T-helper 17 cell (primary cell): ENCODE results near the gene BBS9. TPM values are rescaled to one million over a fixed set of nuclear protein-coding genes. Genes with fewer than 3 reads are reported as not detected.

Experiments used
- ATAC-seq: fragments of 150-1000 bp; cut with Tn5 transposase; 2 replicates; pipeline ENCODE4 v1.10.0; 2021; ENCODE audit warnings: mild to moderate bottlenecking, moderate library complexity
- DNase-seq, 3 donors: peaks; one replicate each; pipeline versions ENCODE4 v3.0.0 to v3.0.0-alpha.2; 2020 to 2021
- H3K9me3 ChIP-seq: one replicate; pipeline ENCODE4 v1.7.0; 2013; ENCODE audit warnings: low read length, mild to moderate bottlenecking; ENCODE audit not compliant: control insufficient read depth, poor library complexity, severe bottlenecking
- H3K27ac Mint-ChIP-seq: one replicate; pipeline ENCODE4 v1.8.0; 2022; ENCODE audit warnings: mild to moderate bottlenecking, moderate library complexity, mixed read lengths
- H3K27me3 Mint-ChIP-seq: one replicate; pipeline ENCODE4 v1.8.0; 2022; ENCODE audit warnings: mixed read lengths
- H3K36me3 Mint-ChIP-seq: one replicate; pipeline ENCODE4 v1.8.0; 2022; ENCODE audit warnings: low read depth, mixed read lengths
- H3K4me1 Mint-ChIP-seq: one replicate; pipeline ENCODE4 v1.8.0; 2022; ENCODE audit warnings: mild to moderate bottlenecking, mixed read lengths
- H3K4me3 Mint-ChIP-seq: one replicate; pipeline ENCODE4 v1.8.0; 2022; ENCODE audit warnings: mild to moderate bottlenecking, moderate library complexity, mixed read lengths
- total RNA-seq, 4 donors: library from RNA in 2 of 4; stranded (reverse) in 2 of 4; gene quantifications; one replicate each; pipeline ENCODE4 v1.2.3 and lab custom pipeline; 2022 to 2026

BBS9 gene
- total RNA-seq, 2 donors from 2014 or later, result 23.4 to 25.3 TPM

DNA sequence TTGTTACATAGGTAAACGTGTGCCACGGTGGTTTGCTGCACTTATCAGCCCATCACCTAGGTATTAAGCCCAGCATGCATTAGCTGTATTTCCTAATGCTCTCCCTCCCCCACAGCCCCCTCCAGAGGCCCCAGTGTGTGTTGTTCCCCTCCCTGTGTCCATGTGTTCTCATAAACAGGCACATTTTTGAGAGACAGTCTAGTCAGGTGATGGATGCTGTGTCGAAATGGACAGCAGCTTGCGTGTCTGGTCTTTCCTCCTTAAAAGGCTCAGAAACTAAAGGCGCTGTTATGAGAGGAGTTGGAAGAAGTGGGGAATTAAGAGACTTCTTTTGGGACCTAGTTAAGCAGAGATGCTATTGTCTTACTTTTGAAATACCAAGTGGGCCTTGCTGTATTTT lies 296.0 kb downstream of the BBS9 start:
- Mint-ChIP-seq H3K27ac (no peak overlapping the region), H3K4me1 (peaks cover 4% of the 10 kb centered on the region), H3K4me3 (no peak overlapping the region), H3K36me3 (no peaks in the 10 kb centered on the region), H3K27me3 (no peaks in the 10 kb centered on the region)
- no peaks in the 10 kb centered on the region for H3K9me3 ChIP-seq
- ATAC-seq (no peak), DNase-seq (no peak)

DNA sequence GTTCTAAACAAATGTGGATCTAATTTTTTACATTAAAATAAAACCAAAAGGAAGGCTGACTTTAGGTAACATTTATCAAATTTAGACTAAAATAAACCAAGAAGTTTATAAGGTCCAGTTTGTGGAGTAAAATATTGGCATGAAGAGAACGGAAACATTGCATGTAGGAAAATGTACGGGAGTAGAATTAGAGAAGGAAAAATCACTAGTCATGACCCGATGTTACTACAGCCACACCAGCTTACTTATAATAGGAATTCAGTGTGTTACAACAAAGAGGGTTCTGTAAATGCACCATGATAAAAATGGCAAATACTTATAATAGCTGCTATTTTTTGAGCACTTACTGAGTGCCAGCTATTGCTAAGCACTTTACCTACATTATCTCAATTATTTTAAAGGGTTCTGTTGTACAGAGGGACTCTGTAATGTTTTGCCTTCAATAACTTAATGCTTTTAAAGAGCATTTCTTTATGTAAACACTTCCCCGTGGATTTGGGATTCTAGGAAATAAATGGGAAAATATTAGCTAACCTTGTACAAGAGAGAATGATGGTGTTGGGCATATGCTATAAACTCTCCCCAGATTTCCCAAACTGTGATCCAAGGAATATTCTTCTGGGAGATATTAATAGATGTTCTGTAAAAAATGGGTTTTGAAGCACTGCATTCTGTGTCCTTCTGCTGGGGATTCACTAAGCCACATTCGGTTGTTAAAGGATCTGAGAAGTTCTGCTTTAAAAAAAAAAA lies 296.7 kb downstream of the BBS9 start:
- Mint-ChIP-seq H3K36me3 (no peaks in the 10 kb centered on the region), H3K4me1 (peaks cover 4% of the 10 kb centered on the region), H3K27ac (no peak overlapping the region), H3K4me3 (no peak overlapping the region), H3K27me3 (no peaks in the 10 kb centered on the region)
- ATAC-seq, result no peak
- no peak for DNase-seq
- H3K9me3 ChIP-seq, result no peaks in the 10 kb centered on the region

DNA sequence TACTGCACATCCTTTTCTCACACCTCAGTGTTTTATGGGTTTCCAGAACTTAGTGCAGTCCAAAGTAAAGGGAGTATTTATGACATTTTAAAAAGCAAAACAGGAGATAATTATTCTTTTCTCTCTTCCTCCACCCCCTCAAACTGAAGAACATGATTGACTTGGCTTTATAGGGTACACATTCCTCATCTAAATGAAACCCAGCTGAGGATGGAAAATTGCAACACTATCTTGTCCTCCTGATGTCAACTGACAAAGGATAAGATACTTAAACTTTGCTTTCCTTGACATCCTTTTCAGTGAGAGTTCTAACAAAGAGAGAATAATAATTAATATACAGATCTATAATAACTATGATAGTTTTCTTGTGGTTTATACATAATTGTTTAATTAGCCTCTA lies 299.1 kb downstream of the BBS9 start:
- ATAC-seq, result no peak
- H3K4me1 Mint-ChIP-seq, result no peaks in the 10 kb centered on the region
- no peaks in the 10 kb centered on the region for H3K9me3 ChIP-seq
- H3K36me3 Mint-ChIP-seq, result no peaks in the 10 kb centered on the region
- no peak overlapping the region for H3K27ac Mint-ChIP-seq
- H3K27me3 Mint-ChIP-seq, result no peaks in the 10 kb centered on the region
- no peak for DNase-seq
- no peak overlapping the region for H3K4me3 Mint-ChIP-seq

DNA sequence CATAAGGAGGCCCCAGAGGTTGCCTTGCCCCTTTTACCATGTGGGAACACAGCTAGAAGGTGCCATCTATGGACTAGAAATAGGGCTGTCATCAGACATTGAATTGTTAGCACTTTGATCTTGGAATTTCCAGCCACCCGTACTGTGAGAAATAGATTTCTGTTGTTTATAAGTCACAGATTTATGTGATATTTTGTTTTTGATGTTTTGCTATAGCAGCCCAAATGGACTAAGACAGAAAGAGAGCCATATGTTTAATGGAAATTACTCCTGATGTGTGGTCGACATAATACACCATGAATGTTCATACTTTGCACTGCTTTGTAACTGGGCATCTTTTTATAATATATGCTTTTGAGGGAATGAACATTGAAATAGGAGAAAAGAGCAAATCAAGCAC lies 302.2 kb downstream of the BBS9 start:
- no peaks in the 10 kb centered on the region for H3K36me3 Mint-ChIP-seq
- no peak overlapping the region for H3K27ac Mint-ChIP-seq
- H3K9me3 ChIP-seq, result no peaks in the 10 kb centered on the region
- no peak for DNase-seq
- no peak for ATAC-seq
- H3K4me3 Mint-ChIP-seq, result no peak overlapping the region
- H3K27me3 Mint-ChIP-seq, result no peaks in the 10 kb centered on the region
- H3K4me1 Mint-ChIP-seq, result no peaks in the 10 kb centered on the region

DNA sequence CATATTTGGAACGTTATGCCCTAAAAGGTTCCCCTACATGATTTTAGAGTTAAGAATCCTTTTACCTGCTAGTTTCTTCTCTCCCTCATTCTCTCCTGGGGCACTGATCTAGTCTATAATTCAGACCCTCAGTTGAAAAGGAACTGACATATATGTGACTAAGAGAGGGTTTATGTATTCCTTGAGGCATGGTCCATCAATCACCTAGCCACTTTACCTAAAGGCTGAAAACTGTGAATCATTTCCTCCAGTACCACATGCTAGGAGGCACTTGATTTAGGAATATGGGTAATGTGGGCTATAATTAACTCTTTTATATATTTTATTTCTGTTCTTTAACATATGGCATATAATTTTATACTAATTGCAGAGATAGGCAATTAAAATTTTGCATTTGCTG lies 303.5 kb downstream of the BBS9 start:
- H3K27me3 Mint-ChIP-seq, result no peaks in the 10 kb centered on the region
- no peaks in the 10 kb centered on the region for H3K9me3 ChIP-seq
- DNase-seq (no peak), ATAC-seq (no peak)
- no peak overlapping the region for H3K4me3 Mint-ChIP-seq
- no peaks in the 10 kb centered on the region for H3K36me3 Mint-ChIP-seq
- H3K27ac Mint-ChIP-seq, result no peak overlapping the region
- H3K4me1 Mint-ChIP-seq, result no peaks in the 10 kb centered on the region

DNA sequence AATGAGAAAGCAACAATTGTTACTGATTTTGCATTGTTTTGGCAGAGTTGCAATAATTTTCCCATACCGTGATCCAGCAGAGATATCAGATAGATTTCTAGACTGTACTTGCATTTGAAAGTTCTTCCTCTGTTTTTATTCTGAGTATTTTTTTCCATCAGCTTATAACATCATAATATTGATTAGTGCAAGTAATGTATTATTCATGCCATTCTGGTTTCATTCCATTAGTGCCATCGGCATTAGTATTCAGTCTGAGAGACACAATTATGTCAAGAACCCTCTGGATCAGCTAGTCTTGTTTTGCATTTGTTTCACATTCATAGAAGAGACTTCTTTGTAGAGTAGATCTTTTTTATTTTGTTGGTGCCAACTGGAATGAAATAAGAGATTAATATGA lies 304.0 kb downstream of the BBS9 start:
- H3K27ac Mint-ChIP-seq, result no peak overlapping the region
- no peak for ATAC-seq

DNA sequence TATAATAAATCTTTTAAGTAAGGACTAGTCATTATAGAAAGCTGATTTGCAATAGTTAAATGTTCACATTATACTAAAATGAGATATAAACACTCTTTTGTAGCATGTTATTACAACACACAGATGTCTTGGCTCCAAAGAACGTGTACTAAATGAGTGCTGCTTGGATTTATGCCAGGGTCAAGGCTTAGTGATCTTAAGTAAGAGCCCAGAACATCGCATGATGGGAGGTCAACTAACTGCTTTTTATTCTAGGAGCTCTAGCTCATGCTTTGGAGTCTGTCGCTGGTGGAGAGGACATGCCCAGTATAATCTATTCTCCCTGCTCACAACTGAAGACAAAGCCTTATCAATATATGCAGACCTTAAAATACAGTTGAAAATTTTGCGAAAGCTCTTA lies 315.1 kb downstream of the BBS9 start:
- no peak for ATAC-seq
- Mint-ChIP-seq H3K4me1 (peaks cover 9% of the 10 kb centered on the region), H3K27me3 (no peaks in the 10 kb centered on the region), H3K4me3 (no peak overlapping the region), H3K36me3 (no peaks in the 10 kb centered on the region), H3K27ac (no peak overlapping the region)
- no peaks in the 10 kb centered on the region for H3K9me3 ChIP-seq
- no peak for DNase-seq

More for the DNA sequence above, 304.0 kb downstream of the BBS9 start:
- H3K9me3 ChIP-seq, result no peaks in the 10 kb centered on the region
- Mint-ChIP-seq H3K4me1 (no peaks in the 10 kb centered on the region), H3K36me3 (no peaks in the 10 kb centered on the region), H3K4me3 (no peak overlapping the region), H3K27me3 (no peaks in the 10 kb centered on the region)
- no peak for DNase-seq

DNA sequence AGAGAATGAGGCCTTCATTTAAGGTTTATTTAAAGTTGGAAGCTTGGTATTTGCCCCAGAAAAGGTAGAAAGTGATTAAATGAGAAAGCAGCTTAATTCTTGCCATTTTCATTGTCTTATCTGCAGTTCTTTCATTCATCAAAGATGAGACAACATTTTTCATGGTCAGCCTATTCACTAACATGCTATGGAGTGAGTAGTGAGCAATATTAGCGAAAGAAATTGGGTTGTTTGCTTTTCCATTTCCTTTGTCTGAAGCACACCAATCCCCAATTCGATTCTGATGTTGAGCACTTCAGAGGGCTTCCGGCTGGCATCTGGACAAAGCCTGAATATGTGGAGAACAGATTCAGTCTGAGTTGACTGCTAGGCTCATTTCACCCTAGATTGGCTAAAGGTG lies 317.2 kb downstream of the BBS9 start:
- DNase-seq (no peak), ATAC-seq (no peak)
- H3K27me3 Mint-ChIP-seq, result no peaks in the 10 kb centered on the region
- H3K27ac Mint-ChIP-seq, result no peak overlapping the region
- no peaks in the 10 kb centered on the region for H3K9me3 ChIP-seq
- H3K36me3 Mint-ChIP-seq, result peaks cover 3% of the 10 kb centered on the region
- H3K4me1 Mint-ChIP-seq, result peaks cover 9% of the 10 kb centered on the region
- H3K4me3 Mint-ChIP-seq, result no peak overlapping the region

DNA sequence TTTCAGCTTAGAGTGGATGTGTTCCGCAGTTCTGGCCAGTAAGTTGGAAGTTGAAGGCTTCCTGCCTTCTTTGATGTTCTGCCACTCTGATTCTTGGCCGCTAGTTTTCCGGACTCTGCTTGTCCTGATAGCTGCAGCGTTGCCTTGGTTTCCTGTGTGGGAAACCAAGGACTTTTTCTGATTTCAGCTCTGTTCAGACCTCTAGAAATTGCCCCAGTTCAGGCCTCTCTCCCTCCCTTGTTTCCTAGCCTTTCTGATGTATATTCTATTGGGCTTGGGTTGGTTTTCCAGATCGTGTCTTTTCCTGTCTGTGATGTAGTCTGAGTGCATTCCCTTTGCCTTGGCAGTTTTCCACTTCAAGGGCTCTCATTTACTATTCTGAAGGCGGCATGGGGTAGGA lies 318.7 kb downstream of the BBS9 start:
- H3K9me3 ChIP-seq, result no peaks in the 10 kb centered on the region
- no peaks in the 10 kb centered on the region for H3K27me3 Mint-ChIP-seq
- no peak overlapping the region for H3K4me3 Mint-ChIP-seq
- H3K27ac Mint-ChIP-seq, result no peak overlapping the region
- DNase-seq (no peak), ATAC-seq (no peak)
- H3K36me3 Mint-ChIP-seq, result peaks cover 3% of the 10 kb centered on the region
- peaks cover 9% of the 10 kb centered on the region for H3K4me1 Mint-ChIP-seq

DNA sequence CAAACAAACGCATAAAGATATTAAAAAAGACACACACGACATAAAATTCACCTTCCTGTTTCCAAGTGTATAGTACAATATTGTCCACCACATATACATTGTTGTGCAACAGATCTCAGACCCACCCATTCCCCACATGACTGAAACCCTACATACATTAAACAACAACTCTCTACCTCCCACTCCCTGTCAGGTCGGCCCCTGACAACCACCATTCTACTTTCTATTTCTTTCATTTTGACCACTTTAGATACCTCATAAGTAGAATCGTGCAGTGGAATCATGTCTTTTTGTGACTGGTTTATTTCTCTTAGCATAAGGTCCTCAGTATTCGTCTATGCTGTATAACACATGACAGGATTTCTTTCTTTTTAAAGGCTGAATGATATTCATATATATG lies 320.5 kb downstream of the BBS9 start:
- DNase-seq (no peak), ATAC-seq (no peak)
- no peaks in the 10 kb centered on the region for H3K9me3 ChIP-seq
- Mint-ChIP-seq H3K27me3 (no peaks in the 10 kb centered on the region), H3K27ac (no peak overlapping the region), H3K36me3 (peaks cover 3% of the 10 kb centered on the region), H3K4me3 (no peak overlapping the region), H3K4me1 (peaks cover 9% of the 10 kb centered on the region)

DNA sequence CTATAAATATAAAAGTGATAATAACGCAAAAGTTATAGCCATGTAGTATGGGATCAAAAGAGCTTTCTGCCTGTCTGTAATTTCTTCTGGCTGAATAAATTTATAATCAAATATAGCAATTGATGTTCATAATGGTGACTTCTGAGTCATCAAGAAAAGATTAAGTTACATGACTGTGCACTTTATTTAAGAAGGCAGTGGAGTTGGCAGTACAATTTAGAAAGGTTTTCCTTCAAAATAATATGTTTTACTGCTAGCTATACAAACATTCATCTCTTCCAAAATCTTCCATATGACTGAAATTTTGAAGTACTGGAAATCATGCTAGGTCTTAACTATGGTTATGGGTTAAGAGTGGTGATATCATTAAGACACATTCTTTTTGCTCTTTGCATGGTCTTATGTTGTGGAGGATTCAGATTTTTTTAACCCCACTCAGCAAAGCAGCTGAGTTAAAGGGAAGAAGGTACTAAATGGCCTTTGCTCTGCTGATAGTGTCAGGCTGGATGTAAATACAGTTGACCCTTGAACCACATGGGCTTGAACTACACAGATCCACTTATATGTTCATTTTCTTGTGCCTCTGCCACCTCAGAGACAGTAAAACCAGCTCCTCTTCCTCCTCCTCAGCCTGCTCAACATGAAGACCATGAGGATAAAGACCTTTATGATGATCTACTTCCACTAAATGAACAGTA lies 323.6 kb downstream of the BBS9 start:
- Mint-ChIP-seq H3K4me1 (peaks cover 3% of the 10 kb centered on the region), H3K27me3 (no peaks in the 10 kb centered on the region), H3K27ac (no peak overlapping the region), H3K36me3 (peaks cover 3% of the 10 kb centered on the region), H3K4me3 (no peak overlapping the region)
- DNase-seq (no peak), ATAC-seq (no peak)
- no peaks in the 10 kb centered on the region for H3K9me3 ChIP-seq

DNA sequence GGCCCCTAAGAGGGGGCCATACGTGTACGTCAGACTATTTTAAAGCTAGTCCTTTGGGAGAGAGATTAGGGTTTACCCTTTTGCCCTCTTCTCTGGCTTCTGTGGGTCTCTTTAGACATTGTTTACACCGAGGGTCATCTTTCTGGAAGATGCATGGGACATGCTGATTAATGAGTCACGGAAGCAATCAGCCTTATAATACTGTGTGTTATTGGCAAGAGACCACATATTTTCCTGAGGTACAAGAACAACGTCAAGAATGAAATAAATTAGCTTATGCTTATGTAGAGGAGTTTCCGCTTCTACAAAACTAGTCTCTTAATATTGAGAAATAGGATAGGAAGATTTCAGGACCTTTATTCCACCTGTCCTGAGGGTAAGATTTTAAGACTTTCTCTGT lies 327.7 kb downstream of the BBS9 start:
- DNase-seq, result no peak
- ATAC-seq, result no peak
- no peak overlapping the region for H3K27ac Mint-ChIP-seq
- no peaks in the 10 kb centered on the region for H3K9me3 ChIP-seq
- peaks cover 2% of the 10 kb centered on the region for H3K36me3 Mint-ChIP-seq
- H3K4me3 Mint-ChIP-seq, result no peak overlapping the region
- H3K4me1 Mint-ChIP-seq, result no peaks in the 10 kb centered on the region
- no peaks in the 10 kb centered on the region for H3K27me3 Mint-ChIP-seq

DNA sequence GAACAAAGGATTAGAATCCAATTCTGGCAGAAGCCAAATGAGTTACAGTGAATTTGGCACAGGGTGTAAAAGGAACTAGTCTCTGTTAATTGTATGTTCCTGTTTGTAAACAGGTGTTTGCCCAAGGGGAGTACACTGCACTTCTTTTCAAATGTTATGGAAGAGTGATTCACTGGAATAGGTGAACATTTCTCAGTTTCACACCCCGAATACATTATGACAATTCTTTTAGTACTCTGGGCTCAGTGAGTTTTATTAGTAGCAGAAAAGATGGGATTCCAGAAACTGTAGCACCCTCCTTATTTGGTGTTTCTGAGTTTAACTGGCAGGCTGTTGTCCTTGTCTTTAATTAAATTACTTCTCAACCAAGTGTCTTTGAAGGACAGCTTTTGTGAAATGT lies 329.2 kb downstream of the BBS9 start:
- H3K36me3 Mint-ChIP-seq, result peaks cover 2% of the 10 kb centered on the region
- H3K9me3 ChIP-seq, result no peaks in the 10 kb centered on the region
- DNase-seq (no peak), ATAC-seq (no peak)
- H3K27me3 Mint-ChIP-seq, result no peaks in the 10 kb centered on the region
- no peak overlapping the region for H3K27ac Mint-ChIP-seq
- H3K4me3 Mint-ChIP-seq, result no peak overlapping the region
- no peaks in the 10 kb centered on the region for H3K4me1 Mint-ChIP-seq

DNA sequence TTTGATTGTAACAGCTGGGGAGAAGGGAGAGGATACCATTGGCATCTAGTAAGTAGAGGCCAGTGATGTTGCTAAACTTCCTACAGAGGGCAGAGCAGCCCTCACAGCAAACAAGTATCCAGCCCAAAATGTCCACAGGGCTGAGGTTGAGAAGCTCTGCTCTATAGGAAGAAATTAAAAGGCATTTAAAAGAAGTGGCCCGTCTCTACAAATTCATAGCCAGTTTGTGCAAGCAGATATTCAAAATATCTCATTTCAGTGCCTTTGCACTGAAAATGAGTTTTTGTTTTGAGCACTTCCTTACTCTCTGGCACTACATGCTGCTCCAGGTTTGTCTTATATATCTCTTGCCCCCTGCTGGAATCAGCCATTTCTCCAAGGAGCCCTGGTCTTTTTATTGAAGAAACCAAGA lies 330.0 kb downstream of the BBS9 start:
- no peaks in the 10 kb centered on the region for H3K27me3 Mint-ChIP-seq
- H3K4me1 Mint-ChIP-seq, result no peaks in the 10 kb centered on the region
- peaks cover 2% of the 10 kb centered on the region for H3K36me3 Mint-ChIP-seq
- no peak overlapping the region for H3K27ac Mint-ChIP-seq
- ATAC-seq (no peak), DNase-seq (no peak)
- no peak overlapping the region for H3K4me3 Mint-ChIP-seq
- H3K9me3 ChIP-seq, result no peaks in the 10 kb centered on the region
